T-helper 1 cell treated with Interleukin-12 subunit alpha and Interleukin-12 subunit beta and Interleukin-4 antibody, amounts not matched to agents 30 μg/mL and 1 μg/mL, for 36 hours (primary cell): ENCODE results near the gene ZFYVE16.
"Not testable (repeated sequence)": the region's sequence is repeated elsewhere in the genome, so short reads cannot be mapped to it uniquely, and the experiment has no call there.

Experiments
- H3K27ac Mint-ChIP-seq: one replicate; pipeline ENCODE4 v1.8.0; 2021; ENCODE audit warnings: mild to moderate bottlenecking, mixed read lengths
- H3K27me3 Mint-ChIP-seq: one replicate; pipeline ENCODE4 v1.8.0; 2021; ENCODE audit warnings: low read depth, mixed read lengths
- H3K36me3 Mint-ChIP-seq: one replicate; pipeline ENCODE4 v1.8.0; 2021; ENCODE audit warnings: low read depth, mixed read lengths
- H3K4me1 Mint-ChIP-seq: one replicate; pipeline ENCODE4 v1.8.0; 2021; ENCODE audit warnings: low read depth, mixed read lengths
- H3K4me3 Mint-ChIP-seq: one replicate; pipeline ENCODE4 v1.8.0; 2021; ENCODE audit warnings: mild to moderate bottlenecking, moderate library complexity, mixed read lengths
- H3K9me3 Mint-ChIP-seq: one replicate; pipeline ENCODE4 v1.8.0; 2021; ENCODE audit warnings: mixed read lengths

Gene ZFYVE16

DNA sequence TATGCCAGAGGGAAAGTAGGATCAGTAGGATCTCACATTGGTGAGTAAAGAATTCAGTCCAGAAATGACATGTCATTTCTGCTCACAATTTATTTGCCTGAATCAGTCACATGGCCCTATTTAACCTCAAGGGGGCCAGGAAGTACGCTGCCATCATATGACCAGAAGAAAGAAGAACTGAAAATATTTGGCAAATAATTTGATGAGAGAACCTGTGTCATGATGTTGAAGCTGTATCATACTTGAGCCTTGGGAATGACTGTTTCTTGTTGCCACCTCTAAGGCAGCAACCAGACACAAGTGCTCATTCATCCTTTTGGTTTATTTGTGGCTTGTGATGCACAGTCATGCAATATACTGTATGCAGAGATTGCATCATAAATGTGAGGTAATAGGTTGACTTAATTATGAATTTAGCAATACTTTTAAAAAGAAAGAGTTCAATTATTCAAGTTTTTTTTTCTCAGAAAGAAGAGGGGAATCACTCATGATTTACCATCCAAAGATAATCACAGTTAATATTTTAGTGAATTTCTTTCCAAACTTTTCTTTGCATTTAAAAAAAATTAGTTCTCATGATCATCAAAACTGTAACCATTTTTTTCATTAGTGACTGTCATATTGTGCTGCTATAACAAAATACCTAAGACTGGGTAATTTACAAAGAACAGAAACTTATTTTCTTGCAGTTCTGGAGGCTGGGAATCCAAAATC is 8.2 kb upstream of the ZFYVE16 start:
- H3K4me3 Mint-ChIP-seq, result no peak overlapping the region
- H3K36me3 Mint-ChIP-seq, result no peaks in the 10 kb centered on the region
- H3K9me3 Mint-ChIP-seq, result no peaks in the 10 kb centered on the region

DNA sequence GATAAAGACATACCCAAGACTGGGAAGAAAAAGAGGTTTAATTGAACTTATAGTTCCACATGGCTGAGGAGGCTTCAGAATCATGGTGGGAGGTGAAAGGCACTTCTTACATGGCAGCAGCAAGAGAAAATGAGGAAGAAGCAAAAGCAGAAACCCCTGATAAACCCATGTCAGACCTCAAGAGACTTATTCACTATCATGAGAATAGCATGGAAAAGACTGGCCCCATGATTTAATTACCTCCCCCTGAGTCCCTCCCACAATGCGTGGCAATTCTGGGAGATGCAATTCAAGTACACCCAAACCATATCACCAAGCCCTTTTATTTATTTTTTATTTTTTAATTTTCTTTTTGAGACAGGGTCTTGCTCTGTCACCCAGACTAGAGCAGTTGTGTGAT is 7.5 kb upstream of the ZFYVE16 start:
- not testable (repeated sequence) for H3K27ac Mint-ChIP-seq, H3K4me3 Mint-ChIP-seq, H3K36me3 Mint-ChIP-seq, H3K4me1 Mint-ChIP-seq, H3K27me3 Mint-ChIP-seq, H3K9me3 Mint-ChIP-seq

More for the DNA sequence above, 8.2 kb upstream of the ZFYVE16 start:
- Mint-ChIP-seq H3K4me1 (no peaks in the 10 kb centered on the region), H3K27ac (no peak overlapping the region), H3K27me3 (peaks cover 8% of the 10 kb centered on the region)

DNA sequence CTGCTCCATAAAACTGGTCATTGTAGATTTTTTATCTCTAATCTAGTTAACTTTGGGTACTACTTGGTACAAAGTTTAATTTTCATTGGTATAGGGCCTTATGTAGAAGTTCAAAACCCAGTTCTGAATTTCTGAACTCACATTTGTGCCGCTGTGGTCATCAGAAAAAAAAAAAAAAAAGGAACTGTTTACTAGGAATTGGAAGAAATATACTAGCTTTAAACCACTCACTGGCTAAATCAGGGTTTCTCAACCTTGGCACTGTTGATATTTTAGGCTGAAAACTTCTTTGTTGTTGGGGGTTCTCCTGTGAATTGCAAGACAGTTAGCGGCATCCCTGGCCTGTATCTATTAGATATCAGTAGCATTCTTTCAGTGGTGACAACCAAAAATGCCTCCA is 4.1 kb upstream of the ZFYVE16 start:
- Mint-ChIP-seq H3K27ac (no peak overlapping the region), H3K4me3 (no peak overlapping the region), H3K4me1 (peaks cover 9% of the 10 kb centered on the region), H3K27me3 (peaks cover 3% of the 10 kb centered on the region), H3K36me3 (peaks cover 2% of the 10 kb centered on the region), H3K9me3 (no peaks in the 10 kb centered on the region)

DNA sequence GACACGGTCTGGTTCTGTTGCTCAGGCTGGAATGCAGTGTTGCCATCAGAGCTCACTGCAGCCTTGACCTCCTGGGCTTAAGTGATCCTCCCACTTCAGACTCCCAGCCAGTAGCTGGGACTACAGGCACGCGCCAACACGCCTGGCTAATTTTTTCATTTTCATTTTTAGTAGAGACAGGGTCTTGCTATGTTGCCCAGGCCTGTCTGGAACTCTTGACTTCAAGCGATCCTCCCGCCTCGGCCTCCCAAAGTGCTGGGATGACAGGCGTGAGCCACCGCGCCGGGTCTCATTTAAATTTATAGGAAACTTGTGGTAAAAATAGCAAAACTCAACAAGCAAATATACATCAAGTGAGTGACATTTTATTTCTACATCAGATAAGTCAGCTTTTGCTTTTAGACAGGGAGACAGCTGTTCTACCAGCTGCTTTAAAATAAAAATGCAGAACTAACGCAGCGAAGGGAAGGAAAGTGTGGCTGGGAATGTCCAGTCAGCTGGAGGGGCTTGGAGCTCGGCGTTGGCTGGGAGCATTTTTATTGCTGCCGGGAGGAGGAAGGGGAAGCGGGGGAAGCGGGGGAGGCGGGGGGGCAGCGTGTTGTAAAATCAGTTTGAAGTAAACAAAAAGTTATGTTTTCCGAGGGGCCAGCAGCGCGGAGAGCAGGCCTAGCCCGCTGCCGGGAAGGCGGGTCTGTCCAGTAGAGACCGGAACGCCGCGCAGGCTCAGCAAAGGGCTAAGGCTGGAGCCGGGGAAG is 707 bp upstream of the ZFYVE16 start:
- H3K9me3 Mint-ChIP-seq, result no peaks in the 10 kb centered on the region
- H3K27me3 Mint-ChIP-seq, result peaks cover 3% of the 10 kb centered on the region
- peaks cover 17% of the 10 kb centered on the region for H3K4me1 Mint-ChIP-seq
- peak overlapping the region; percentile 97 for H3K4me3 Mint-ChIP-seq
- H3K36me3 Mint-ChIP-seq, result peaks cover 6% of the 10 kb centered on the region
- peak overlapping the region; percentile 100 for H3K27ac Mint-ChIP-seq

DNA sequence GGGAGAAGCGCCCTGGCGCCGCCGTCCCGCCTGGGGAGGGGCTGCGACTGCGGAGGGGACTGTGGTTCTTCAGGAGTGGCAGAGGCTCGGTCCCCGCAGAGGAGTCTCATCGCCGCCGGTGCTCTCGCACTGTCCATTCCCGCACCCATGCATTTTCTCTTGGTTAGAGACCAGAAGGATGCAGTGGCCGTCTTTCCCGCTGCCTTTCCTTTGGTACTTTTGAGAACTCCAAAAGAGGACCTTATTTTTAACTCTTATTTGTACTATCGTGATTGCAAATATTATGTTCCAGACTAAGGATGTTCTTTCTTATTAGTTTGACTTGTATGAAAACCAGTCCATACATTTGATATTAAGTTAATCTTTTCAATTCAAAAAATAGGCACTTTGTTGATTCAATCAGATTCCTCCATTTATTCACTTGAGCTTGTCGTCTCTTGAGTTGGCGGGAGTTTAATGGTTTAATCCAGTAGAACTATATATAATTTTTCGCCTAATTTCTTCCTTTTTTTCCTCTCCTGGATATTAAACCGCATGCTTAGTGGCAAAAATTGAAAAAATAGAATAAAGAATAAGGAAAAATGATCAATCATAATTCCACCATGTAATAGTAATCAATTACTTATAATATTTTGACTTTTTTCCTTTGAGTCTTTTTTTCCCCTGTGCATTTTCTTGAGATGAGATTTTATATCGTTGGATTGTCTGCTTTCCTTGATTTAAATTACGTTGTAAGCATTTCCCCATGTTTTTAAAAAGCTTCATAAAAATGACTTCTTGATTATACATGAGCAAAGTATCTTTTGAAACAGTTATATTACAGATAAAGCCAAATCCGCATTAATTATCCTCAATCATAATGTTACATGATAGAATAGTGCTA is 861 bp downstream of the ZFYVE16 start:
- H3K27me3 Mint-ChIP-seq, result peaks cover 3% of the 10 kb centered on the region
- peak overlapping the region; percentile 55 for H3K27ac Mint-ChIP-seq
- H3K36me3 Mint-ChIP-seq, result peaks cover 6% of the 10 kb centered on the region
- no peaks in the 10 kb centered on the region for H3K9me3 Mint-ChIP-seq
- H3K4me3 Mint-ChIP-seq, result peak overlapping the region; percentile 97
- peaks cover 17% of the 10 kb centered on the region for H3K4me1 Mint-ChIP-seq

DNA sequence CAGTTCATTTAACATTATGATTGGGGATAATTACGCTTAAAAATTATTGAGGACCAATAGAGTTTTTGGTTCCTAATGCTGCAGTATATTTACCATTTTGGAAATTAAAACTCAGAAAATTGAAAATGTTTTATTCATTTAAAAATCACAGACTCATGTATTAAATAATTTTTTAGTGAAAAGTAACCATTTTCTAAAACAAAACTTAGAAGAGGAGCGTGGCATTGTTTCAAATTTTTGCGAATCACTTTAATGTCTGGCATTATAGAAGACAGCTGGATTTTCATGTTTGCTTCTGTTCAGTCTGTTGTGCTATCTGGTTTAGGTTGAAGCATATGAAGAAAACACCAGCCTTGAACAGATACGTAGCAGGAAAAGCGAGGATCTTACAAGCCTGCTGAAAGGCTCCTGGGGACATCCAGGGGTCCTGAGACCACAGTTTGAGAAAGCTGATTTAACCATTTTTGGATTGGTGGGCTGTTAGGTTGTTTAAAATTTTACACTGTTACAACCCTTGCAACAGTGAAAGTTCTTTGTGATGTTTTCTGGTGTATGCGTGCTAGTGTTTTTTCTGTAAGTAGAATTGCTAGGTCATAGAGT is 1.6 kb downstream of the ZFYVE16 start:
- Mint-ChIP-seq H3K4me3 (no peak overlapping the region), H3K27ac (no peak overlapping the region), H3K9me3 (no peaks in the 10 kb centered on the region), H3K36me3 (peaks cover 8% of the 10 kb centered on the region), H3K27me3 (peaks cover 3% of the 10 kb centered on the region), H3K4me1 (peaks cover 19% of the 10 kb centered on the region)

DNA sequence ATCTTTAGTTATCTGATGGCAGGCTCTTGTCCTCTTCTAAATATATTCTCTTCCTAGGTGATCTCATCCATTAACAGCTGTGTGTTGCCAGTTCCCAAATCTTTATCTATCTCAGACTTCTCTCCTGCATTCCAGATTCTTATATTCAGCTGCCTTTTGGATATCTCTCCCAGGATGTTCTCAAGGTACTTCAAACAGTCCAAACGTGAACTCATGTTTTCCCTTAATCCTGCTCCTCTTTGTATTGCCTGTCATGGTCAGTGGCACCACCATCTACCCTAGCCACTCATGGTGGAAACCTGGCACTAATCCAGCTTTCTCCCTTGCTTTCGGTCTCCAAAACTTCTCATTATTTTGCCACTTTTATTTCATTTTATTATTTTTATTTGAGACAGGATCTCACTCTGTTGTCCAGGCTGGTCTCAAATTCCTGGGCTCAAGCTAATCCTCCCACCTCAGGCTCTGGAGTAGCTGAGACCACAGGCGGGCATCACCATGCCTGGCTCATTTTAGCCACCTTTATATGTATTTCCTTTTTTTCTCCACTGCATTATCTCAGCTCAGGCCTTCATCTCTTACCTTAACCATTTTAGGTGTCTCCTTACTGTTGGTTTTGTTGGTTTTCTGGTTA is 3.8 kb downstream of the ZFYVE16 start:
- Mint-ChIP-seq H3K4me3 (no peak overlapping the region), H3K36me3 (peaks cover 8% of the 10 kb centered on the region), H3K4me1 (peaks cover 19% of the 10 kb centered on the region), H3K27ac (no peak overlapping the region), H3K9me3 (no peaks in the 10 kb centered on the region), H3K27me3 (no peaks in the 10 kb centered on the region)

DNA sequence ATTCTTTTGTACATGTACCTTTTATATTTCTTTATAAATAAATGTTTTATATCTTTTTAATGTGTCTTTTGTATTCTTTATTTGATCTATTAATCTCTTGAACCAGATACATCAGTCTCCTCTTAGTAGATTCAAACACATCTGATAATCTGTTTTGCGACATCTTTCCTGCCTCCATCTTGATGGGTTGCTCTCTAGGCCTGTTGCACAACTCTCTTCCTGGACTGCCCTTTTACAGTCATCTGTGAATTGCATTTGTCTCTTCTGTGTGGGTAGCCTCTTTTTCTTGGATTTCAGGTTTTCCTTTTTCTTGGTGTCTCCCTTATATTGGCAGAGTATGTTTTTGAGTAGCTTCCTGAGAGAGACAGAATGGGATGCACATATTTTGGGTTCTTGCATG is 6.2 kb downstream of the ZFYVE16 start:
- Mint-ChIP-seq H3K4me3 (no peak overlapping the region), H3K27me3 (no peaks in the 10 kb centered on the region), H3K36me3 (peaks cover 6% of the 10 kb centered on the region), H3K9me3 (no peaks in the 10 kb centered on the region), H3K4me1 (peaks cover 6% of the 10 kb centered on the region), H3K27ac (no peak overlapping the region)

DNA sequence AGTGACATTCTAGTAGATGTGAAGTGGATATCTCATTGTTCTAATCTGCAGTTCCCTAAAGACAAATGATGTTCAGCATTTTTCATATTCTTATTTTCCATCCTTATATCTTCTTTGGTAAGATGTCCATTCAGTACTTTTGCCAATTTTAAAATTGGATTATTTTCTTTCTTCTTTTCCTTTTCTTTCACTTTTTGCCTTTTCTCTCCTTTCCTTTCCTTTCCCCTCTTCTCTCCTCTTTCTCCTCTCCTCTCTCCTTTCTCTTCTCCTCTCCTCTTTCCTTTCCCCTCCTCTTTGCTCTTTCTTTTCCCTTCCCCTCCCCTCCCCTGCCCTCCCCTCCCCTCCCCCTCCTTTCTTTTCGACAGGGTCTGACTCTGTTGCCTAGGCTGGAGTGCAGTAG is 10.1 kb downstream of the ZFYVE16 start:
- Mint-ChIP-seq H3K36me3 (peaks cover 2% of the 10 kb centered on the region), H3K4me1 (peaks cover 2% of the 10 kb centered on the region), H3K9me3 (peaks cover 3% of the 10 kb centered on the region), H3K4me3 (no peak overlapping the region), H3K27ac (no peak overlapping the region), H3K27me3 (no peaks in the 10 kb centered on the region)

DNA sequence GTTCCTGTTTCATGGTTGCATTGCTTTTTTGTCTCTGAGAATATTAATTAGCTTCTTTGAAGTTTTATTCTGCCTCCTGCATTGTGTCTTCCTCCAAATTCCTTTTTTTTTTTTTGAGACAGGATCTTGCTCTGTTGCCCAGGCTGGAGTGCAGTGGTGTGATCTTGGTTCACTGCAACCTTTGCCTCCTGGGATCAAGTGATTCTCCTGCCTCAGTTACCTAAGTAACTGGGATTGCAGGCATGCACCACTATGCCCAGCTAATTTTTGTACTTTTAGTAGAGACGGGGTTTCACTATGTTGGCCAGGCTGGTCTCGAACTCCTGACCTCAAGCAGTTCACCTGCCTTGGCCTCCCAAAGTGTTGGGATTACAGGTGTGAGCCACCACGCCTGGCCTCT is 16.5 kb downstream of the ZFYVE16 start:
- peaks cover 15% of the 10 kb centered on the region for H3K9me3 Mint-ChIP-seq
- not testable (repeated sequence) for H3K36me3 Mint-ChIP-seq, H3K4me1 Mint-ChIP-seq, H3K27me3 Mint-ChIP-seq, H3K27ac Mint-ChIP-seq, H3K4me3 Mint-ChIP-seq

DNA sequence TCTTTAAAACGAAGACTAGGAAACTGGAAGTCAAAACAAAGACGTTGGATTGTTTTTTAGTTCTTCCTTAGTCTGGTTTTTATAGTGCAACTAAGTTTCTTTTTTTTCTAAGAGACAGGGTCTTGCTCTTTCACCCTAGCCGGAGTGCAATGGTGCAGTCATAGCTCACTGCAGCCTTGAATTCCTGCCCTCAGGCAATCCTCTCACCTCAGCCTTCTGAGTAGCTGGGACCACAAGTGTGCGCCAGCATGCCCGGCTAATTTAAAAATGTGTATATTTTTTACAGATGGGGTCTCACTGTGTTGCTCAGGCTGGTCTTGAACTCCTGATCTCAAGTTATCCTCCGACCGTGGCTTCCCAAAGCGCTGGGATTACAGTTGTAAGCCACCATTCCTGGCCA is 27.6 kb downstream of the ZFYVE16 start:
- Mint-ChIP-seq H3K27ac (no peak overlapping the region), H3K9me3 (peaks cover 5% of the 10 kb centered on the region), H3K4me1 (no peaks in the 10 kb centered on the region), H3K4me3 (no peak overlapping the region), H3K36me3 (peaks cover 18% of the 10 kb centered on the region), H3K27me3 (no peaks in the 10 kb centered on the region)

DNA sequence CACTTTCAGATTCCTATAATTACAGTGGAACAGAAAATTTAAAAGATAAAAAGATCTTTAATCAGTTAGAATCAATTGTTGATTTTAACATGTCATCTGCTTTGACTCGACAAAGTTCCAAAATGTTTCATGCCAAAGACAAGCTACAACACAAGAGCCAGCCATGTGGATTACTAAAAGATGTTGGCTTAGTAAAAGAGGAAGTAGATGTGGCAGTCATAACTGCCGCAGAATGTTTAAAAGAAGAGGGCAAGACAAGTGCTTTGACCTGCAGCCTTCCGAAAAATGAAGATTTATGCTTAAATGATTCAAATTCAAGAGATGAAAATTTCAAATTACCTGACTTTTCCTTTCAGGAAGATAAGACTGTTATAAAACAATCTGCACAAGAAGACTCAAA is 29.5 kb downstream of the ZFYVE16 start:
- Mint-ChIP-seq H3K9me3 (no peaks in the 10 kb centered on the region), H3K36me3 (peaks cover 23% of the 10 kb centered on the region), H3K4me1 (no peaks in the 10 kb centered on the region), H3K4me3 (no peak overlapping the region), H3K27me3 (no peaks in the 10 kb centered on the region), H3K27ac (no peak overlapping the region)

DNA sequence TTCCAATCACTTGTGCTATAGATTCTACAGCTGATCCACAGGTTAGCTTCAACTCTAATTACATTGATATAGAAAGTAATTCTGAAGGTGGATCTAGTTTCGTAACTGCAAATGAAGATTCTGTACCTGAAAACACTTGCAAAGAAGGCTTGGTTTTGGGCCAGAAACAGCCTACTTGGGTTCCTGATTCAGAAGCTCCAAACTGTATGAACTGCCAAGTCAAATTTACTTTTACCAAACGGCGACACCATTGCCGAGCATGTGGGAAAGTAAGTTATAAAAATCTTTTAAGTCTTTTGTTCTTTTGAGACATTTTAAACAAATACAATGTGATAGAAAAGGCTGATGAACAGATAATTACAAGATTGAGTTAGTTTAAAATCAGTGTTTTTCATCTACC is 30.9 kb downstream of the ZFYVE16 start:
- Mint-ChIP-seq H3K27me3 (no peaks in the 10 kb centered on the region), H3K4me3 (no peak overlapping the region), H3K9me3 (no peaks in the 10 kb centered on the region), H3K4me1 (no peaks in the 10 kb centered on the region), H3K27ac (no peak overlapping the region), H3K36me3 (peaks cover 23% of the 10 kb centered on the region)

DNA sequence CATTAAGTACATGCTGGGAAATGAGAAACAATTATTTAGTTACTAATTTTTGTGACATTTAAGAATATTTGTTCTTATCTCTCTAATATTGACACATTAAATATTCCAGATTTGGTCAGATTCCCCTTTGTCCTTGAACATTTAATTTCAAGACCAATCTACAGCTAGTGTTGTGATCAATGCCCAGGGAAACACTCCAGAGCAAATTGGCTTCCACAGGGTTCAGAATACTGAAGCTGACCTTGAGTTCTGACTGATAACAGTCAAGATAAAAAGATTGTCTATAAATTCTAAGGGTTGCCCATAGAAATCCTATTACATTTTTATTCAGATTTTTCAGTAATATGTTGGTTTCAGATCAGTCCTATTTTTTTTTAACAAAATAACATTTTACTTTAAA is 31.3 kb downstream of the ZFYVE16 start:
- Mint-ChIP-seq H3K27ac (no peak overlapping the region), H3K4me1 (no peaks in the 10 kb centered on the region), H3K9me3 (no peaks in the 10 kb centered on the region), H3K36me3 (peaks cover 23% of the 10 kb centered on the region), H3K4me3 (no peak overlapping the region), H3K27me3 (no peaks in the 10 kb centered on the region)
